PC-3 (cell line): ENCODE data around the gene DCTD.
A peak's percentile ranks its signal among the peaks of the same experiment; 100 is the strongest.

Experiments used
- CTCF ChIP-seq: fragments of 300-600 bp; sonication (generic); conservative IDR thresholded peaks from 2 replicates; pipeline ENCODE4 v1.5.1; 2017; ENCODE audit warnings: antibody characterized with exemption, low read depth, mild to moderate bottlenecking, low read length
- EZH2phosphoT487 ChIP-seq: fragments of 300-600 bp; sonication (generic); IDR thresholded peaks from 2 replicates; pipeline ENCODE4 v1.6.1; 2018; ENCODE audit warnings: mild to moderate bottlenecking, antibody characterized with exemption, low read length, borderline replicate concordance

- TF ChIP-seq CTCF (peak; percentile 54), EZH2phosphoT487 (no peak)
Measured at GRCh38 chr4:182917182-182918043, at the start of gene DCTD.
